GM23338 (cell line): ENCODE results near the gene HHIPL1.

ENCODE experiments used
- CREB1 ChIP-seq: fragments of 250-450 bp; sonication (Bioruptor Pico); IDR thresholded peaks from 2 replicates; pipeline ENCODE4 v1.5.0; 2020; ENCODE audit warnings: low read depth, mild to moderate bottlenecking, moderate library complexity
- CTCF ChIP-seq, 2 experiments: fragments of 200-600 bp in 1 of 2; sonication (generic) in 1 of 2; conservative IDR thresholded peaks; 2 replicates each; pipeline versions ENCODE4 v1.5.1 to v1.6.1; 2016 to 2017; ENCODE audit warnings: antibody characterized with exemption in 2 of 2, low read depth in 2 of 2, mild to moderate bottlenecking in 2 of 2, moderate library complexity in 1 of 2
- ETS1 ChIP-seq: IDR thresholded peaks from 2 replicates; pipeline ENCODE4 v1.6.1; 2016; ENCODE audit warnings: antibody characterized with exemption
- EZH2 ChIP-seq: fragments of 200-600 bp; sonication (generic); IDR thresholded peaks from one replicate; pipeline ENCODE4 v1.8.0; 2017; ENCODE audit warnings: antibody characterized with exemption, mild to moderate bottlenecking, low read depth; ENCODE audit not compliant: unreplicated experiment
- EZH2phosphoT487 ChIP-seq: fragments of 200-600 bp; sonication (generic); IDR thresholded peaks from one replicate; pipeline ENCODE4 v1.8.1; 2018; ENCODE audit warnings: antibody characterized with exemption; ENCODE audit not compliant: unreplicated experiment
- JUNB ChIP-seq: IDR thresholded peaks from one replicate; pipeline ENCODE4 v1.6.1; 2016; ENCODE audit warnings: antibody characterized with exemption; ENCODE audit not compliant: unreplicated experiment
- NANOG ChIP-seq: IDR thresholded peaks from 2 replicates; pipeline ENCODE4 v1.6.1; 2016; ENCODE audit warnings: antibody characterized with exemption, borderline replicate concordance
- POLR2AphosphoS5 ChIP-seq: IDR thresholded peaks from 2 replicates; pipeline ENCODE4 v1.6.1; 2016; ENCODE audit warnings: antibody characterized with exemption, low read depth
- REST ChIP-seq: IDR thresholded peaks from one replicate; pipeline ENCODE4 v1.6.1; 2018; ENCODE audit warnings: antibody characterized with exemption; ENCODE audit not compliant: unreplicated experiment
- STAT1 ChIP-seq: IDR thresholded peaks from one replicate; pipeline ENCODE4 v1.6.1; 2016; ENCODE audit warnings: antibody characterized with exemption; ENCODE audit not compliant: unreplicated experiment
- ZNF114 ChIP-seq: fragments of 250-450 bp; sonication (Bioruptor Pico); IDR thresholded peaks from 2 replicates; pipeline ENCODE4 v1.5.0; 2020; ENCODE audit warnings: mild to moderate bottlenecking, moderate library complexity
- ZNF331 ChIP-seq: fragments of 250-450 bp; sonication (Bioruptor Pico); IDR thresholded peaks from 2 replicates; pipeline ENCODE4 v1.5.0; 2020; ENCODE audit warnings: low read depth, mild to moderate bottlenecking, moderate library complexity

GRCh38 chr14:99679111-99679510 lies 34.2 kb downstream of the HHIPL1 start:
- TF ChIP-seq CTCF (conservative IDR thresholded peaks at IDR 0.05; ENCODE audit: low read depth in 2 of 2) (no peak), REST (no peak), POLR2AphosphoS5 (no peak), EZH2 (no peak), CREB1 (no peak), ZNF114 (CRISPR knock-in tag) (no peak), EZH2phosphoT487 (no peak), ZNF331 (CRISPR knock-in tag) (no peak), JUNB (no peak), NANOG (no peak), ETS1 (no peak), STAT1 (no peak)
